IPS-20b (cell line): ENCODE data around the gene ANGPTL3.

Experiments used
- H3K27ac ChIP-seq: one replicate; pipeline ENCODE4 v1.5.1; 2013; ENCODE audit warnings: low read length
- H3K27me3 ChIP-seq: 2 replicates; pipeline ENCODE4 v1.6.1; 2013; ENCODE audit warnings: mild to moderate bottlenecking, low read length, inconsistent platforms; ENCODE audit not compliant: insufficient read depth
- H3K36me3 ChIP-seq: 2 replicates; pipeline ENCODE4 v1.6.1; 2013; ENCODE audit warnings: low read depth, mild to moderate bottlenecking, inconsistent platforms, low read length, moderate library complexity; ENCODE audit not compliant: insufficient read depth
- H3K4me1 ChIP-seq: 2 replicates; pipeline ENCODE4 v1.6.1; 2013; ENCODE audit warnings: mild to moderate bottlenecking, control low read depth, inconsistent platforms, low read length, moderate library complexity; ENCODE audit not compliant: insufficient read depth
- H3K4me3 ChIP-seq: 2 replicates; pipeline ENCODE4 v1.5.1; 2013; ENCODE audit warnings: mild to moderate bottlenecking, low read length, inconsistent platforms
- H3K9ac ChIP-seq: 2 replicates; pipeline ENCODE4 v1.6.1; 2013; ENCODE audit warnings: low read depth, mild to moderate bottlenecking, inconsistent platforms, low read length, moderate library complexity
- H3K9me3 ChIP-seq: 2 replicates; pipeline ENCODE4 v1.6.1; 2013; ENCODE audit warnings: mild to moderate bottlenecking, low read depth, low read length, inconsistent platforms; ENCODE audit not compliant: insufficient read depth

The ANGPTL3 gene

DNA sequence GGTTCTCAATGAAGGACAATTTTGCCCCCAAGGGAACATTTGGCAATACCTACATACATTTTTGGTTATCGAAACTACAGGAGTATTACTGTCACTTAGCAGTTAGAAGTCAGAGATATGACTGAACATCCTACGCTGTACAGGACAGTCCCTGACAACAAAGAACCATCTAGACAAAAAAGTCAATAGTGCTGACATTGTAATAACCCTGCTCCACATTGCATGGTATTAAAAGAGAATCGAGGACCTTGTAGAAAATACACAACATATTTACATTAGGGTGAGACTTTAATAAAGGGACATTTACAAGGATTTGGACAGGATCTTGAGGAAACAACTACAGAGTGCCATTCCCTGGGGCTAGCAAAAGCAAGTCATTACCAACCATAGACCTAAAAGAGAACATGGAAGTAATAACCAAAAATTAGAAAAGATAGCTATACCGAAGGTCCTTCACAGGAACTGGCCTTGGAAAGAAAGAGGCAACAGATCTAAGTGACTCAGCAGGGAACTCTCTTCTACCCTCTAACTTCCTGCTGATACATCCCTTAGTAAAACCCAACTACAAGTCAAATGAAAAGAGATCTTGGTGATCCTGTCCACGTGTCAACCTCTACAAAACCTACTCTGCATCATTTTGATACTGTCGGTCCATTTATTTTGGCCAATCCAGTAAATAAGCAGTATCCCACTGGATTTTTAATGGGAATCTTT, 40.2 kb downstream of the ANGPTL3 start:
- Histone ChIP-seq H3K9ac (no peak overlapping the region), H3K36me3 (peaks cover 17% of the 10 kb centered on the region; the same call in 1 of the 2 replicates)

DNA sequence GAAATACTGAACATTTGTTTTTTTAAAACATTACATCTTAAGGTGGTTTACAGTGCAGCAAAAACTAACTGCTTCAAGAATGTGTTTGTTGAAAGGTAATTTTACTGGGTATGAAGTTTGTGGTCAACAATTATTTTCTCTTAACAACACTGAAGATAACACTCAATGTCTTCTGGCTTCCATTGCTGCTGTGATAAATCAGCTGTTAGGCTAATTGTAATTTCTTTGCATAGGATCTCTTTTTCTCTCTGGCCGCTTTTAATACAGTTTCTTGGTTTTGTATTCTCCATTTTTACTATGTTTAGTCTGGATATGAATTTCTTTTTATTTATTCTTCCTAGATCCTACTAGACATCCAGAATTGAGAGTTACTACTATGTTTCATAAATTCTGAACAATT, 46.0 kb downstream of the ANGPTL3 start:
- Histone ChIP-seq H3K9ac (no peak overlapping the region), H3K27me3 (no peaks in the 10 kb centered on the region), H3K36me3 (peaks cover 34% of the 10 kb centered on the region), H3K9me3 (peaks cover 8% of the 10 kb centered on the region; the same call in 1 of the 2 replicates), H3K27ac (no peak overlapping the region), H3K4me3 (no peak overlapping the region), H3K4me1 (no peaks in the 10 kb centered on the region)

More for the DNA sequence above, 40.2 kb downstream of the ANGPTL3 start:
- Histone ChIP-seq H3K9me3 (no peaks in the 10 kb centered on the region), H3K4me3 (no peak overlapping the region), H3K4me1 (no peaks in the 10 kb centered on the region), H3K27ac (no peak overlapping the region), H3K27me3 (no peaks in the 10 kb centered on the region)

DNA sequence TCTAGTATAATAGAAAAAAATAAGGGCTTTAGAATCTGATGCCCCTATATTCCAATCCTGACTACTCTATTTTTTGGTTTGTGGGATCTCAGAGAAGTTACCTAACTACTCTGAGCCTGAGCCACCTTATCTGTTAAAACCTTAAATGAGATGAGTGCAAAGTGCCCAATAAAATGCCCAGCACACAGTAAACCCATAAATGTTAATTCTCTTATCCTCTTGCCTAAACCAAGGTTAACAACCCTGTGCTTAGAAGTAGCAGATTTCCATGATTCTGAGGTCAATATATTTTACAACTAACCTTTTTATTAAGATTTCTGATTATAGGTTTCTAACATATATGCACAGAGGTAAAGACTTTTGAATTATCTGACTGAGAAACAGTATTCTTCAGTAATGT, 55.1 kb downstream of the ANGPTL3 start:
- Histone ChIP-seq H3K4me1 (no peaks in the 10 kb centered on the region), H3K9ac (no peak overlapping the region), H3K4me3 (no peak overlapping the region), H3K9me3 (no peaks in the 10 kb centered on the region), H3K27ac (no peak overlapping the region), H3K27me3 (no peaks in the 10 kb centered on the region), H3K36me3 (peaks cover 16% of the 10 kb centered on the region; the same call in 1 of the 2 replicates)

DNA sequence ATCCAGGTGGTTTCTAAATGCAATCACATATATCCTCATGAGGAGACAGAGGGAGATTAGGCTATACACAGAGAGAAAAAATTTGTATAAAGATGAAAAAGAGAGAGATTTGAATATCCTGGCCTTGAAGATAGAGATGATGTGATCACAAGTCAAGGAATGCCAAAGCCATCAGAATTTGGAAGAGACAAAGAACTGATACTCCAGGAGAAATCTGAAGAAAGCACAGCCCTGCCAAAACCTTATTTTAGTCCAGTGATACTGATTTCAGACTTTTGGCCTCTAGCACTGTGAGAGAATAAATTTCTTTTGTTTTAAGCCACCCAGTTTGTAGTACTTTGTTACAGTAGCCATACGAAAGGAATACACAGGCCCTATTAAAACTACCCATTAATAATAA, 57.4 kb downstream of the ANGPTL3 start:
- H3K9ac ChIP-seq, result no peak overlapping the region

More for the DNA sequence above, 57.4 kb downstream of the ANGPTL3 start:
- H3K27ac ChIP-seq, result no peak overlapping the region
- H3K36me3 ChIP-seq, result peaks cover 16% of the 10 kb centered on the region; the same call in 1 of the 2 replicates
- H3K9me3 ChIP-seq, result no peaks in the 10 kb centered on the region
- no peak overlapping the region for H3K4me3 ChIP-seq
- no peaks in the 10 kb centered on the region for H3K4me1 ChIP-seq
- H3K27me3 ChIP-seq, result no peaks in the 10 kb centered on the region
